NCI-H774 (cell line): ENCODE data around the gene CEBPE.

Experiments used
- DNase-seq: peaks from one replicate; lab custom pipeline; 2025; lab: John Stamatoyannopoulos, UW

CEBPE gene

GRCh38 chr14:23143911-23144310 is 24.9 kb upstream of the CEBPE start:
- DNase-seq, result no peak

- DNase-seq, result no peak
Observed at GRCh38 chr14:23142826-23143225, 23.8 kb upstream of the CEBPE start.

GRCh38 chr14:23141706-23142444 is 22.8 kb upstream of the CEBPE start:
- DNase-seq, result no peak

GRCh38 chr14:23140371-23140770 is 21.3 kb upstream of the CEBPE start:
- DNase-seq, result no peak

GRCh38 chr14:23139874-23140273 is 20.8 kb upstream of the CEBPE start:
- no peak for DNase-seq

- no peak for DNase-seq
Observed at GRCh38 chr14:23137813-23138535, 18.9 kb upstream of the CEBPE start.

GRCh38 chr14:23137192-23137812 is 18.2 kb upstream of the CEBPE start:
- DNase-seq, result no peak

GRCh38 chr14:23136566-23137133 is 17.6 kb upstream of the CEBPE start:
- no peak for DNase-seq

GRCh38 chr14:23132970-23133369 is 13.9 kb upstream of the CEBPE start:
- no peak for DNase-seq

- no peak for DNase-seq
Observed at GRCh38 chr14:23131482-23131881, 12.4 kb upstream of the CEBPE start.

- no peak for DNase-seq
Observed at GRCh38 chr14:23130871-23131270, 11.8 kb upstream of the CEBPE start.

GRCh38 chr14:23129759-23130316 is 10.8 kb upstream of the CEBPE start:
- no peak for DNase-seq

- no peak for DNase-seq
Observed at GRCh38 chr14:23128969-23129758, 10.1 kb upstream of the CEBPE start.

GRCh38 chr14:23127861-23128260 is 8.8 kb upstream of the CEBPE start:
- no peak for DNase-seq

- no peak for DNase-seq
Observed at GRCh38 chr14:23126548-23127278, 7.7 kb upstream of the CEBPE start.

- no peak for DNase-seq
Observed at GRCh38 chr14:23125933-23126524, 7.0 kb upstream of the CEBPE start.

- no peak for DNase-seq
Observed at GRCh38 chr14:23125011-23125410, 6.0 kb upstream of the CEBPE start.

- no peak for DNase-seq
Observed at GRCh38 chr14:23124337-23124954, 5.4 kb upstream of the CEBPE start.

- no peak for DNase-seq
Observed at GRCh38 chr14:23123419-23123818, 4.4 kb upstream of the CEBPE start.

- no peak for DNase-seq
Observed at GRCh38 chr14:23122086-23122485, 3.0 kb upstream of the CEBPE start.
